Retinal pigment epithelial cell (primary cell): ENCODE data around the gene NEBL.

Experiments used
- DNase-seq: peaks from one replicate; pipeline ENCODE4 v3.0.0-alpha.2; 2010; ENCODE audit warnings: low read depth
- H3K4me3 ChIP-seq: 2 replicates; pipeline ENCODE4 v1.5.1; 2011; ENCODE audit warnings: mild to moderate bottlenecking, low read length, control low read depth, moderate library complexity
- TF ChIP-seq, protein P1 (sequence below): conservative IDR thresholded peaks from 2 replicates; pipeline ENCODE4 v1.5.1; 2011; ENCODE audit warnings: low read depth, low read length, control low read depth, inconsistent platforms

The NEBL gene

DNA sequence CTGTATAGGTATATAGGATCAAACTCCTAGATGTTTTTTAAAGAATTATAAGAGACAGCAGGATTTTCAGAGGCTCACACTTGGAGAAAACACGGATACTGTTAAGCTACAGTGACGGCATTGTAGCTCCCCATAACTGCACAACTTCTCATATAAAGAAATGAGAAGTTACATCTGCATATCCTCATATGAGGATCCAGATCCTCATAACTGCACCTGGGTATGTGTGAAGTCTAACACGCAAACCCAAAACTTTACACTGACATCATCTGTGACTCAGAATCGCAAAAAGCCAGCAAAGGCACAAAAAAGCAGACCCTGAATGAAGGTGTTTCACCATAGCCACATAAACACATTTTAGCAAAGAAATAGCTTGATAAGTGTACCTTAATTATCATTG, 34.1 kb downstream of the NEBL start:
- DNase-seq: no peak
- H3K4me3 ChIP-seq: no peak overlapping the region
- TF ChIP-seq, protein P1, sequence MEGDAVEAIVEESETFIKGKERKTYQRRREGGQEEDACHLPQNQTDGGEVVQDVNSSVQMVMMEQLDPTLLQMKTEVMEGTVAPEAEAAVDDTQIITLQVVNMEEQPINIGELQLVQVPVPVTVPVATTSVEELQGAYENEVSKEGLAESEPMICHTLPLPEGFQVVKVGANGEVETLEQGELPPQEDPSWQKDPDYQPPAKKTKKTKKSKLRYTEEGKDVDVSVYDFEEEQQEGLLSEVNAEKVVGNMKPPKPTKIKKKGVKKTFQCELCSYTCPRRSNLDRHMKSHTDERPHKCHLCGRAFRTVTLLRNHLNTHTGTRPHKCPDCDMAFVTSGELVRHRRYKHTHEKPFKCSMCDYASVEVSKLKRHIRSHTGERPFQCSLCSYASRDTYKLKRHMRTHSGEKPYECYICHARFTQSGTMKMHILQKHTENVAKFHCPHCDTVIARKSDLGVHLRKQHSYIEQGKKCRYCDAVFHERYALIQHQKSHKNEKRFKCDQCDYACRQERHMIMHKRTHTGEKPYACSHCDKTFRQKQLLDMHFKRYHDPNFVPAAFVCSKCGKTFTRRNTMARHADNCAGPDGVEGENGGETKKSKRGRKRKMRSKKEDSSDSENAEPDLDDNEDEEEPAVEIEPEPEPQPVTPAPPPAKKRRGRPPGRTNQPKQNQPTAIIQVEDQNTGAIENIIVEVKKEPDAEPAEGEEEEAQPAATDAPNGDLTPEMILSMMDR: no peak

- TF ChIP-seq, protein P1: peak; percentile 49
- peak; percentile 22 for DNase-seq
These were observed 38.6 kb downstream of the NEBL start for GRCh38 chr10:20858292-20859124.

GRCh38 chr10:20856484-20856883, 40.6 kb downstream of the NEBL start:
- H3K4me3 ChIP-seq: no peak overlapping the region
- TF ChIP-seq, protein P1: no peak
- no peak for DNase-seq

More at GRCh38 chr10:20858292-20859124, 38.6 kb downstream of the NEBL start:
- no peak overlapping the region for H3K4me3 ChIP-seq

- DNase-seq: no peak
- TF ChIP-seq, protein P1: peak; percentile 57
- H3K4me3 ChIP-seq: no peak overlapping the region
These were observed 41.6 kb downstream of the NEBL start for GRCh38 chr10:20855398-20856038.

DNA sequence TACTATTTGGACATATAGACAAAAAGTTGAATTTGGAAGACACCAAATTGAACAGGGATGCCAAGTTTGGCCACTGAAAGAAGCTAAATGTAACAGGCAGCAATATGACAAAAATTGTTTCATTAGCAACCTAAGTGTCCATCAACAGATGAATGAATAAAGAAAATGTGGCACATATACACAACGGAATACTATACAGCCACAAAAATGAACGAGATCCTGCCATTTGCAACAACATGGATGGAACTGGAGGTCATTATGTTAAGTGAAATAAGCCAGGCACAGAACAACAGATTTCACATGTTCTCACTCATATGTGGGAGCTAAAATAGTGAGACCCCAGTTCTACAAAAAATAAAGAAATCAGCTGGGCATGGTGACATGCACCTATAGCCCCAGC, 43.8 kb downstream of the NEBL start:
- TF ChIP-seq, protein P1: no peak
- no peak overlapping the region for H3K4me3 ChIP-seq
- DNase-seq: no peak

DNA sequence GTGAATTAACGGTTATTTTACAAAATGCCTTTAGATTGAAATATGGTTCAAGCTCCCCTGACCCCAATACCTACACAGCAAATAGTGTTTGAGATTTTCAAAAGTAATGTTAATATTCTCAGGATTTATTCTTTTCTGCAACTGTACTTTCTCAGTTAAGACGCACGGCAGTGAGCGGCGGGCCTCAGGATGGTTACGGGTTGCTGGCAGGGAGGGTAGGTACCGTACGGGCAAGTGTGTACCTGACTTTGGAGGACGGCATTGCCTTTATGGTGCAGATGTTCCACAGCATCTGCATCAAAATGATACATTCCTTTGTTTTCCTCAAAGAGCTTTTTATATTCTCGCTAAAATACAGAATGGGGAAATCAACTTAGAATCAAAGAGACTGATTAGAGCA, 44.8 kb downstream of the NEBL start:
- TF ChIP-seq, protein P1: no peak
- H3K4me3 ChIP-seq: no peak overlapping the region
- DNase-seq: no peak
